Activated T-cell treated with anti-CD3 and anti-CD28 coated beads, Interleukin-2, amount 50 U/mL, for 1 hour (primary cell): ENCODE measurements around the gene HBZ.
A peak's percentile ranks its signal among the peaks of the same experiment; 100 is the strongest.
"Not testable (repeated sequence)": the region's sequence is repeated elsewhere in the genome, so short reads cannot be mapped to it uniquely, and the experiment has no call there.

Experiments
- DNase-seq: peaks from one replicate; pipeline ENCODE4 v3.0.0-alpha.2; 2020

Gene HBZ

GRCh38 chr16:138049-138417, 14.4 kb upstream of the HBZ start:
- peak; percentile 54 for DNase-seq

DNA sequence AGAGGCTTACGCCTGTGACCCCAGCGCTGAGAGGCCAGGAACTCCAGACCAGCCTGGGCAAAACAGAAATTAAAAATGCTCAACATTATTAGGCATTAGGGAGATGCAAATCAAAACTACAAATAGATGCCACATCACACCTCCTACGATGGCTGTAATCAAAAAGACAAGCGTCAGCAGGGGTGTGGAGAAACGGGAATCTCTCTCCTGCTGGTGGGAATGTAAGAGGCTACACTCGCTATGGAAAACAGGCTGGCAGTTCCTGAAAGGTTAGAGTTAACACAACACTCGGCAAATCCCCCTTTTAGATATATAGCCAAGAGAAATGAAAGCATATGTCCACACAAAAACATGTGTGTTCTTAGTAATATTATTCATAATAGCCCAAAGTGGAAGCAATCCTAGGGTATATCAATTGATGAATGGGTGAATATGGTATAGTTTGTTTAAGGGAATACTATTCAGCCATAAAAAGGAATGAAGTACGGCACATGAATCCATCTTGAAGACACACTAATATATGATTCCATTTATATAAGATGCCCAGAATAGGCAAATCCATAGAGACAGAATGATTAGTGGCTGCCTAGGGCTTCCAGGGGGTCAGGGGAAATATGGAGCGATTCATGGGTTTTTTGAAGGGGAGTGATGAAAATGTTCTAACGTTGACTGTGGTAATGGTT, 12.1 kb upstream of the HBZ start:
- DNase-seq, result no peak

DNA sequence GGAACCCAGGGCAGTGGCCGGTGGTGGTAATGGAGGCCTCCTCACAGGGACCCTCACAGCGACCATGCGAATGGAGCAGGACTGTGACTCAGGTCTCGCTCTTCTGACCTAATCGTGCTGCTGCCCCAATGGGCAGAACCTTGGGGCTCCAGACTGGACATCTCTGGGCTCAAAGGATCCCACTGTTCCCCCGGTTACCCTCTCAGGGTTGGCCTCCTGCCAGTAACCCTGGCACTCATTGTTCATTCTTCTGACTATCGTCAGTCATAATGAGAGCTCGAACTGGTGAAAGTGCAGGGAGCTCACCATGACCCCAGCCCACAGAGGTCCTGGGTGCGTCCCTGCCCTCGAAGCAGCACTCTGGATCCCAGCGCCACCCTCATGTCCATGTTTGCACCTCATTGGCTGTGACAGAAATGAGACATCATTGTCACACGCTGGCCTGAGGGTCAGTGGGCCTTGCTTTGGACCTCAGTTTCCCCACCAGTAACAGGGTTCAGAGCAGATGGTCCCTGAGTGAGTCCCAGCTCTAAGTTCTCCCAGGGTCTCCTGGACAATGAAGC, 10.0 kb upstream of the HBZ start:
- DNase-seq, result no peak

GRCh38 chr16:143047-143446, 9.4 kb upstream of the HBZ start:
- DNase-seq, result no peak

DNA sequence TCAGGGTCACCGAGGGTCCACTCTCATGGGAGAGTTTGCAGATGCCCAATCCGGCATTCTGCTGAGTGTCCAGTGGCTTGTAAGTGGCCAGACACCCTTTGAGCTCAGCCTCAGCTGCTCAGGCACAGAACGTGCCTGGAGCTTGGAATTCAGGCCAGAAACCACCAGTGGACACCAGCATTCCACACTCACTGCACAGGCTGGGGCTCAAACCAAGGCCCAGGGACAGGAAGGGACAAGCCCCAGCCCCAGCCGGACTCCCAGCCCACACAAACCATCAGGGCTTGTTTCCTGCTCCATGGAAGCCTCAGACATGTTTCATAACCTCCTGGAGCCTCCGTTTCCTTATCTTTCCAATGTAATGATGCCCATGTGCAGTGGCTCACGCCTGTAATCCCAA, 9.0 kb upstream of the HBZ start:
- DNase-seq, result no peak

DNA sequence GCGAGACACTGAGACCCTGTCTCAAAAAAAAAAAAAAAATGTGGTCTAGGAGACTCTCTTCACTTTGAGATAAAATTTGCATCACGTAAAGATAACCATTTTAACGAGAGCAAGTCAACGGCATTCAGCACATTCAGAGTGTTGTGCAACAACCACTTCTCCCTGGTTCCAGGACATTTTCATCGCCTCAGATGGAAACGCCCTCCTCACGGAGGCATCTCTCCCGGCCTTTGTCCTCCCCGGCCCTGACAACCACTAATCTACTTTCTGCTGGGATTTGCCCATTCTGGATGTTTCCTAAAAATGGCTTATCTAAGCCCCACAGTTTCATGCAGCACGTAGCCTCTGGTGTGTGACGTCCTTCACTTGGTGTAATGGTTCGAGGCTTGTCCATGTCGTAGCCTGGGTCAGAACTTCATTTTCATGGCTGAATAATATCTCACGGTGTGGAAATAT, 7.6 kb upstream of the HBZ start:
- DNase-seq, result no peak

- DNase-seq, result no peak
Measured at GRCh38 chr16:146646-147045, 5.8 kb upstream of the HBZ start.

GRCh38 chr16:149024-149660, 3.3 kb upstream of the HBZ start:
- no peak for DNase-seq

DNA sequence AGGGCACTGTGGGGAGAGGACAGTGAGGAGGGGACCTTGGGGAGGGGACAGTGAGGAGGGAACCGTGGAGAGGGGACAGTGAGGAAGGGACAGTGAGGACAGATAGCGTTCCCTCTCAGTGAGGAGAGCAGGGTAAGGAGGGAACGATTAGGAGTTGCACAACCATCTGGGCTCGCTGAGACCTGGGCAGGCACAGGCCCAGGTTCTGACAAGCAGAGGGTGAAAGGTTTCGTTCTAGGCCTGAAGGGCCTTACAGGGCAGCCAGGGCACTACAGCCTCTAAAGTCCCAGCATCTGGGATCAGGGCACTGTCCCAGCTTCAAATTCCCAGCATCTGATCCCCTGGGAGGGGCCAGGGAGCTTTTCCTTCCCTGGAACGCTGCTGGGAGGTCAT, 681 bp downstream of the HBZ start:
- DNase-seq, result not testable (repeated sequence)

DNA sequence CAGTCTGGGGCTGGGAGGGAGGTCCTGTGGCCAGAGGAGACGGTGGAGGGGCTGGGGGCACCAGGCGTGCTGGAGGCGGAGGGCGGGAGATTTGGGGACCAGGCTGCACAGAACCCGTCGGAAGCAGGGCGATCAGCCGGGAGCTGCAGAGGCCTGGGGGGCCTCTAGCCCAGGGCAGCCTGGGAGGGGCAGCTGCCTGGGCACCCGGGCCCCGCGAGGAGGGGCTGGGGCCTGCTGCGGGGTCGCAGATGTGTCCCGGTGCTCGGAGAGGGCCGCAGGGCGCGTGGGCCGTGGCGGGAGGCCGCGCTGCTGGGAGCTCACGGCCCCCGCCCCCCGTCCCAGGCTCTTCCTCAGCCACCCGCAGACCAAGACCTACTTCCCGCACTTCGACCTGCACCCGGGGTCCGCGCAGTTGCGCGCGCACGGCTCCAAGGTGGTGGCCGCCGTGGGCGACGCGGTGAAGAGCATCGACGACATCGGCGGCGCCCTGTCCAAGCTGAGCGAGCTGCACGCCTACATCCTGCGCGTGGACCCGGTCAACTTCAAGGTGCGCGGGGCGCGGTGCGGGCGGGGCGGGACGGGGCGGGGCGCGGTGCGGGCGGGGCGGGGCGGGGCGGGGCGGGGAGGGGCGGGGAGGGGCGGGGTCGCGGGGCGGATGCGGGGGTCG, 1.2 kb downstream of the HBZ start:
- not testable (repeated sequence) for DNase-seq

DNA sequence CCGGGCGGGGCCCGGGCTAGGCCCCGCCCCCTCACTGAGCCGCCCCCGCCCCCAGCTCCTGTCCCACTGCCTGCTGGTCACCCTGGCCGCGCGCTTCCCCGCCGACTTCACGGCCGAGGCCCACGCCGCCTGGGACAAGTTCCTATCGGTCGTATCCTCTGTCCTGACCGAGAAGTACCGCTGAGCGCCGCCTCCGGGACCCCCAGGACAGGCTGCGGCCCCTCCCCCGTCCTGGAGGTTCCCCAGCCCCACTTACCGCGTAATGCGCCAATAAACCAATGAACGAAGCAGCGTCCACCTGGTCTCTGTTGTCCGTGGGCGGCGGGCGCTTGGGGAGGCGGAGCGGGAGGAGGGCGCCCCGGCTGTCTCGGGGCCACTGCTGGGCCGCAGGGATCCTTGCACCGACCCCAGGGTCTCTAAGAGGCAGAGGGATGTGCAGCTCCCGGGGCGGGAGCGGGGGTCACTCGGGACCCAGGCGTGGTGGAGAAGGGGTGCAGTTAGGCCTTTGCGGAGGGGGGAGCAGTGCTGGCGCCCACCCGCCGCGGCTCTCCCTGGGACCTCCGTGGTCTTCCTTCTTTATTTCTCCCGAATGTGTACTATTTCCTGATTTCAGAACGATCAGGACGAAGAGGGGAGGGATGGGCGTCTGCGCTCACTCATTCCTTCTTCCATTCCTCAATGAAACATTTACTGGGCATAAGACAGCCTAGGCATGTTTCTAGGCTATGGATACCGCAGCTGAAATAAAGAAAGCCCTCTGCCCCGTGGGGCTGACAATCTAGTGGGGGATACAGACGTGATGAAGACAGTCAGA, 2.0 kb downstream of the HBZ start:
- DNase-seq, result no peak

GRCh38 chr16:155031-155398, 2.6 kb downstream of the HBZ start:
- DNase-seq, result no peak

- no peak for DNase-seq
Measured at GRCh38 chr16:159136-159849, 6.8 kb downstream of the HBZ start.

- DNase-seq, result not testable (repeated sequence)
Measured at GRCh38 chr16:160242-160641, 7.8 kb downstream of the HBZ start.

DNA sequence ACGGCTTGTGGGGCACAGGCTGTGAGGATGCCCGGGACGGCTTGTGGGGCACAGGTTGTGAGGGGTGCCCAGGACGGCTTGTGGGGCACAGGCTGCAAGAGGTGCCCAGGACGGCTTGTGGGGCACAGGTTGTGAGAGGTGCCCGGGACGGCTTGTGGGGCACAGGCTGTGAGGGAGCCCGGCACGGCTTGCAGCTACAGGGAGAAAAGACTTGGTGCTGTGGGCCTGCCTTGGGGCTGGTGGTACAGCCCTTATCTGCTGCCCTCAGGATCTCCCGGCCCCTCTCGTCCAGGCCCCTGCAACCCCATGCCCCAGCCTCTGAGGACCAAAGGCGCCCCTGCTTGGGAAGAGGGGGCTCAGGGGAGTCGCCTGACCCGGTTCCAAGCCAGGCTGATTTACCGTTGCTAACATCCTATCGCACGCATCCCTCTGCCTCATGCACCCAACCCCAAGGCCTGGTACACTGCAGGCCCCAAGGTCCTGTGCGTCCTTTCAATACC, 8.3 kb downstream of the HBZ start:
- no peak for DNase-seq

- DNase-seq, result no peak
Measured at GRCh38 chr16:162271-162991, 10.0 kb downstream of the HBZ start.

DNA sequence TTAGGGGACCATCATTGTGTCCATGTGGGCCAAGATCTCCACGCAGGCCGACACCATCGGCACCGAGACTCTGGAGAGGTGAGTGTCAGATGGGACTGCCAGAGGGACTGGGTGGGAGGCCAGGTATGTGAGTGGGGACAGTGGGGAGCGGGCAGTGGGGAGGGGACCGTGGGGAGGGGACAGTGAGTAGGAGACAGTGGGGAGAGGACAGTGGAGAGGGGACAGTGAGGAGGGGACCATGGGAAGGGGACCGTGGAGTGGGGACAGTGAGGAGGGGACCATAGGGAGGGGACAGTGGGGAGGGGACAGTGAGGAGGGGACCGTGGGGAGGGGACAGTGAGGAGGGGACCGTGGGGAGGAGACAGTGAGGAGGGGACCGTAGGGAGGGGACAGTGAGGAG, 10.7 kb downstream of the HBZ start:
- DNase-seq, result not testable (repeated sequence)

- DNase-seq, result not testable (repeated sequence)
Measured at GRCh38 chr16:163696-164095, 11.3 kb downstream of the HBZ start.

DNA sequence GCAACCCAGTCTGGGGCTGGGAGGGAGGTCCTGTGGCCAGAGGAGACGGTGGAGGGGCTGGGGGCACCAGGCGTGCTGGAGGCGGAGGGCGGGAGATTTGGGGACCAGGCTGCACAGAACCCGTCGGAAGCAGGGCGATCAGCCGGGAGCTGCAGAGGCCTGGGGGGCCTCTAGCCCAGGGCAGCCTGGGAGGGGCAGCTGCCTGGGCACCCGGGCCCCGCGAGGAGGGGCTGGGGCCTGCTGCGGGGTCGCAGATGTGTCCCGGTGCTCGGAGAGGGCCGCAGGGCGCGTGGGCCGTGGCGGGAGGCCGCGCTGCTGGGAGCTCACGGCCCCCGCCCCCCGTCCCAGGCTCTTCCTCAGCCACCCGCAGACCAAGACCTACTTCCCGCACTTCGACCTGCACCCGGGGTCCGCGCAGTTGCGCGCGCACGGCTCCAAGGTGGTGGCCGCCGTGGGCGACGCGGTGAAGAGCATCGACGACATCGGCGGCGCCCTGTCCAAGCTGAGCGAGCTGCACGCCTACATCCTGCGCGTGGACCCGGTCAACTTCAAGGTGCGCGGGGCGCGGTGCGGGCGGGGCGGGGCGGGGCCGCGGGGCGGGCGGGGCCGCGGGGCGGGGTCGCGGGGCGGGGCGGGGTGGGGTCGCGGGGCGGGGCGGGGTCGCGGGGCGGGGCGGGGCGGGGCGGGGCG, 11.8 kb downstream of the HBZ start:
- not testable (repeated sequence) for DNase-seq

DNA sequence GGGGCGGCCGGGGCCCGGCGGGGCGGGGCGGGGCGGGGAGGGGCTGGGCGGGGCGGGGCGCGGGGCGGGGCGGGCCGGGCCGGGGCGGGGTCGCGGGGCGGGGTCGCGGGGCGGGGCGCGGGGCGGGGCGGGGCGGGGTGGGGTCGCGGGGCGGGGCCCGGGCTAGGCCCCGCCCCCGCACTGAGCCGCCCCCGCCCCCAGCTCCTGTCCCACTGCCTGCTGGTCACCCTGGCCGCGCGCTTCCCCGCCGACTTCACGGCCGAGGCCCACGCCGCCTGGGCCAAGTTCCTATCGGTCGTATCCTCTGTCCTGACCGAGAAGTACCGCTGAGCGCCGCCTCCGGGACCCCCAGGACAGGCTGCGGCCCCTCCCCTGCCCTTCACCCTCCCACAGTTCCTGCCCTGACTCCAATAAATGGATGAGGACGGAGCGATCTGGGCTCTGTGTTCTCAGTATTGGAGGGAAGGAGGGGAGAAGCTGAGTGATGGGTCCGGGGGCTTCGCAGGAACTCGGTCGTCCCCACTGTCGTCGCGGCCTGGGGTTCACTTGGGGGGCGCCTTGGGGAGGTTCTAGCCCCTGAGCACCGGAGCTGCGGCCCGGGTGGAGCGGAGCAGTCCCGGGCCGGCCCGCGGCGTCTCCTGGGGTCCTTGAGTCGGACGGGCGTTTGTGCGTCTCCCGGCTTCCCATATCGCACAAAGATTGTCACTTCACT, 12.5 kb downstream of the HBZ start:
- no peak for DNase-seq
